Ishikawa (cell line): Measurements from ENCODE around the gene ABCG5.

Source experiments
- CEBPB ChIP-seq: IDR thresholded peaks from 2 replicates; pipeline ENCODE4 v1.6.1; 2012
- CREB1 ChIP-seq: IDR thresholded peaks from 2 replicates; pipeline ENCODE4 v1.6.1; 2012; ENCODE audit warnings: low read depth
- EGR1 ChIP-seq: IDR thresholded peaks from 2 replicates; pipeline ENCODE4 v1.6.1; 2012
- EP300 ChIP-seq: IDR thresholded peaks from 2 replicates; pipeline ENCODE4 v1.6.1; 2012; ENCODE audit warnings: borderline replicate concordance
- FOXM1 ChIP-seq: IDR thresholded peaks from 2 replicates; pipeline ENCODE4 v1.6.1; 2012; ENCODE audit warnings: low read depth, borderline replicate concordance
- MAX ChIP-seq: IDR thresholded peaks from 2 replicates; pipeline ENCODE4 v1.6.1; 2012
- NFIC ChIP-seq: IDR thresholded peaks from 2 replicates; pipeline ENCODE4 v1.6.1; 2012
- RAD21 ChIP-seq: IDR thresholded peaks from 2 replicates; pipeline ENCODE4 v1.6.1; 2012; ENCODE audit warnings: low read depth
- REST ChIP-seq: IDR thresholded peaks from 2 replicates; pipeline ENCODE4 v1.6.1; 2012; ENCODE audit warnings: low read depth, mild to moderate bottlenecking
- TAF1 ChIP-seq: IDR thresholded peaks from 2 replicates; pipeline ENCODE4 v1.6.1; 2012; ENCODE audit warnings: low read depth, mild to moderate bottlenecking
- TCF12 ChIP-seq: IDR thresholded peaks from 2 replicates; pipeline ENCODE4 v1.6.1; 2012; ENCODE audit warnings: low read depth
- USF1 ChIP-seq: IDR thresholded peaks from 2 replicates; pipeline ENCODE4 v1.6.1; 2012
- YY1 ChIP-seq: IDR thresholded peaks from 2 replicates; pipeline ENCODE4 v1.6.1; 2012; ENCODE audit warnings: low read depth
- ZBTB7A ChIP-seq: IDR thresholded peaks from 2 replicates; pipeline ENCODE4 v1.6.1; 2012; ENCODE audit warnings: low read depth

The ABCG5 gene

DNA sequence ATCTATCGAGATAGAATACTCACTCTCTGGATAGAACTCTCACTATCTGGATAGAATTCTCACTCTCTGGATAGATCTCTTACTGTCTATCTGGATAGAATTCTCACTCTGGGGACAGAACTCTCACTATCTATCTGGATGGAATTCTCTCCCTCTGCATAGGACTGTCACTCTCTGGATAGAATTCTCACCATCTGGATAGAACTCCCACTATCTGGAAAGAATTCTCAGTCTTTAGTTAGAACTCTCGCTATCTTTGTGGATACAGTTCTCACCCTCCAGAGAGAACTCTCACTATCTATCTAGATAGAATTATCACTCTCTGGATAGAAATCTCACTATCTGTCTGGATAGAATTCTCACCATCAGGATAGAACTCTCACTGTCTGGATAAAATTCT lies 16.7 kb upstream of the ABCG5 start:
- TF ChIP-seq RAD21 (no peak), EP300 (no peak), YY1 (no peak), FOXM1 (no peak), TAF1 (no peak), ZBTB7A (no peak), TCF12 (no peak), CEBPB (no peak), NFIC (no peak)

DNA sequence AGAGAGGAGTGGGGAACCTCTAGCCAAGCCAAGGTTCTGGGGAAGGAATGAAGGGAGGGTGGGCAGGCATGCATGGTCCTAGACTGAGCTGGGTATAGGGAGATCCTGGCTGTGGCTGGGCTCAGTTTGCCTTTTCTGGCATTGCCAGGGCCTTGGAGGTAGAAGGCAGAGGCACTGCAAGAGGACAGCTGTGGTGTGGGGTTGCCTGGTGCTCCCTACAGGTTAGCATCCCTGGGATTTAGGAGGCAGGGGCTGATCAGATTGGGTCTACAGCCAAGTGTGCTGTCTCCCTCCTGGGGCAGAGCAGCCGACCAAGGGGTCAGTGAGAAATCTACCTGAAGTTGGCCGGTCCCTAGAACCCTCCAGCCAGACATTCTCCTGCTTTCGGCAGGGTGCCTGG lies 16.0 kb upstream of the ABCG5 start:
- no peak for TF ChIP-seq RAD21
- no peak for TF ChIP-seq TAF1
- no peak for TF ChIP-seq YY1

DNA sequence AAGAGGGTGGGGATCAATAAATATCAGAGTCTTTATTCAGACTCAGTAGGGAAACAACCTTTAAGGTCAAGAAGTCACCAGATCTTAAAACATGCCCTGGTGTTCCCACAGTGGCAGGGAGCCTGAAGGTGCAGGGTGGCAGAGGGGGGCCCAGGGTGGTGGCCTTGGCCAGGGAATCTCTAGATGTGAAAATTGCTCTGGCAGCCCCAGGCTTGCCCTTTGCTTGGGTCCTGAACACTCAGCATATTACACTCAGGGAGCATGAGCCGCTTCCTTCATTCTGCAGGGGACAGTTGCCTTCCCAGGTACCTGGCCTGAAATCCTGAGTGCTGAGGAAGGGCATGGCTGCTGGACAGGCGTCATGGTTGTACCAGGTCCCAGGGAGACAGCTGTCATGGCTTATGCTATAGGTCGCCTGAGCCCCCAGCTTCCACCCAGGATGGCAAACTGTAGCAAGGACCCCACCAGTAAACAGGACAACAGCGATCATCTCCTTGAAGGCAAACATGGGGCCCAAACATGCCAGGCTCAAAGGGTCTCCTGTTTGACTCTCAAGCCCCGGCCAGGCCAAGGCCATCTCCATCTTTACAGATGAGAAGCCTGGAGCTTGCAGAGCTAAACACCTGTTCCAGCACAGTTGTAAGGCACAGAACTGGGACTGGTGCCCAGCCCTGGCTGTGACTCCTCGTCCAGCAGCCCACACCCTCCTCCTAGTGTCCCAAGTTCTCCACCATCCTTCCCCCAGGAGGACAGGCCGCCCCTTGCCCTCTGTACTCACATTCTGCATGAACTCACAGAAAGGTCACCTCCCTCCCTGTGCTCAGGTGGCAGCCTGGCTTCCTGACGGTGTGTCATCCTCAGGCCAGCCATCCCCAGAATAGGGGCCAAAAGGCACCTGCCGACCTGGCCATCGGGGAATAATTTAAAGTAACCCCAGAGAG lies 14.8 kb upstream of the ABCG5 start:
- no peak for TF ChIP-seq ZBTB7A
- TF ChIP-seq REST, result no peak
- TF ChIP-seq EP300, result no peak
- TF ChIP-seq MAX, result no peak
- TF ChIP-seq YY1, result no peak
- TF ChIP-seq FOXM1, result no peak

DNA sequence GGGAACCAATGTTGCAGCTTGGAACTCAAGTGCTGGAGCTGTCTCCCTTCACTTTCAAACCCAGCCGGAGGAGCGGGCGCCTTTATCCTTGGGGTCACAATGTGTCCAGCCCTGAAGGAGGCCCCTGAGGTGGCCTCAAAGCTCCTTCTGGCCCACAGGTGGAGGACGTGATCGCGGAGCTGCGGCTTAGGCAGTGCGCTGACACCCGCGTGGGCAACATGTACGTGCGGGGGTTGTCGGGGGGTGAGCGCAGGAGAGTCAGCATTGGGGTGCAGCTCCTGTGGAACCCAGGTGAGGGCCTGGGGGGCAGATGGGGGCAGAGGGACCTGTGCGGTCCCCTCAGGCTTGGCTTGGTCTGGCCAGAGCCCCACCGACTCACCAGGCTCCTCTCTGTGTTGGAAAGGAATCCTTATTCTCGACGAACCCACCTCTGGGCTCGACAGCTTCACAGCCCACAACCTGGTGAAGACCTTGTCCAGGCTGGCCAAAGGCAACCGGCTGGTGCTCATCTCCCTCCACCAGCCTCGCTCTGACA lies 13.6 kb upstream of the ABCG5 start:
- TF ChIP-seq CEBPB, result no peak
- no peak for TF ChIP-seq ZBTB7A
- no peak for TF ChIP-seq NFIC
- no peak for TF ChIP-seq TCF12
- no peak for TF ChIP-seq USF1
- no peak for TF ChIP-seq YY1

DNA sequence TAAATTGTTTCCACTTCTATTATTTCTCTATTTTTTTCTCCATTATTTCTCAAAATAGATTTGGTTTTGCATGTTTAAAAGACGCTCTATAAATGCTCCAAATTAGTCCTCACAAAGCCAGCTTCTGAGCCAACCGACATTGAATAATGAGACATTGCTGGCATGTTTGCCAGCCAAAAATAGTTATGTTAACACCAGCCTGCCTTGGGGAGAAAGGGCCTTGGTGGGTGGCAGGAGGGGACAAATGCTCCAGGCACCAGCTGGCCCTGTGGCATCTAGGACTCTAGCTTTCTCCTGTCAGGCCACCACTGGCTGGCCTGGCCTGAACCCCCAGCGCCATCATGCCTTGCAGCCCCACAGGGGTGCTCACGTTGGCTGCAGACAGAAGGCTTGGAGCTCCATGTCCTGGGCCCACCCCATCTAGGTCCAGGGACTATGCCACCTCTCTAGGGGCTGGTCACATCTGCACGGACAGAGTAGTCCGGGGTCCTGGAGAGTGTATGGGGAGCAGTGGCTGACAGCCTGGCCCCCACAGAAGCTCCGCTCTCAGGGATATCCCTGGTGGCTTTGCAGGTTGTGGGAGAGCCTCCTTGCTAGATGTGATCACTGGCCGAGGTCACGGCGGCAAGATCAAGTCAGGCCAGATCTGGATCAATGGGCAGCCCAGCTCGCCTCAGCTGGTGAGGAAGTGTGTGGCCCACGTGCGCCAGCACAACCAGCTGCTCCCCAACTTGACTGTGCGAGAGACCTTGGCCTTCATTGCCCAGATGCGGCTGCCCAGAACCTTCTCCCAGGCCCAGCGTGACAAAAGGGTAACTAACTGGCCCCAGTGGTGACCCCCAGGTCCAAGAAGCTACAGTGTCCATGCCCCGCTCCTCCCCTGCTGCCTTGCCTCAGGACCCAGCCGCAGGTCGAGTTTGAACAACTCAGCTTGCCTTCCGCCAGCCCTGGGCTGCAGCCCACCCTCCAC lies 12.7 kb upstream of the ABCG5 start:
- TF ChIP-seq ZBTB7A (no peak), MAX (no peak), CEBPB (no peak), REST (no peak), YY1 (no peak), NFIC (no peak), CREB1 (no peak), EP300 (no peak), RAD21 (no peak), EGR1 (no peak)

DNA sequence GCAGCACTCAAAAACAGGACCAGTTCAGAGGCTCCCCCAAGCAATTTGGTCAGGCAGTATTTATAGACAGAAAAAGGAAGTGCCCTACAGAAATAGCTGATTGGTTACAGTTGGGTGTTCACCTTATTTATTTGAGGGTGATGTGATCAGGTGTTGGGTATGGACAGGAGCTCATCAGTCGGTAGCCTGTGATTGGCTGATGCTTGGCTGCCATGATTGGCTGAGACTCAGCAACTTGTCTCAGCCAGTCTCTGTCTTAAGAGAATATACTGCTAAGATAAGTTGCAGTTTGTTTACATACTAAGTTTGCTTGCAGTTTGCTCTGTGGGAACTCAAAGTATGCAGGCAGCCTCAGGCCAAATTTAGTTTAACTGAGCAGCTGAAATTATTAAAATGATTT lies 9.6 kb upstream of the ABCG5 start:
- TF ChIP-seq MAX, result no peak
- TF ChIP-seq NFIC, result no peak
